Mammary epithelial cell (primary cell): Measurements from ENCODE around the gene GMEB2.

Source experiments
- EZH2 ChIP-seq: IDR thresholded peaks from 2 replicates; pipeline ENCODE4 v1.6.1; 2012; ENCODE audit warnings: low read length, inconsistent platforms, borderline replicate concordance
- TF ChIP-seq, protein P1 (sequence below), 2 donors: IDR thresholded peaks in 1 of 2; conservative IDR thresholded peaks in 1 of 2; 2 replicates each; pipeline ENCODE4 v1.5.1; 2011 to 2012; ENCODE audit warnings: inconsistent platforms in 2 of 2, low read length in 2 of 2, mild to moderate bottlenecking in 2 of 2, control low read depth in 1 of 2, low read depth in 1 of 2; ENCODE audit not compliant: insufficient read depth in 1 of 2; ENCODE audit errors: extremely low read depth in 1 of 2

DNA sequence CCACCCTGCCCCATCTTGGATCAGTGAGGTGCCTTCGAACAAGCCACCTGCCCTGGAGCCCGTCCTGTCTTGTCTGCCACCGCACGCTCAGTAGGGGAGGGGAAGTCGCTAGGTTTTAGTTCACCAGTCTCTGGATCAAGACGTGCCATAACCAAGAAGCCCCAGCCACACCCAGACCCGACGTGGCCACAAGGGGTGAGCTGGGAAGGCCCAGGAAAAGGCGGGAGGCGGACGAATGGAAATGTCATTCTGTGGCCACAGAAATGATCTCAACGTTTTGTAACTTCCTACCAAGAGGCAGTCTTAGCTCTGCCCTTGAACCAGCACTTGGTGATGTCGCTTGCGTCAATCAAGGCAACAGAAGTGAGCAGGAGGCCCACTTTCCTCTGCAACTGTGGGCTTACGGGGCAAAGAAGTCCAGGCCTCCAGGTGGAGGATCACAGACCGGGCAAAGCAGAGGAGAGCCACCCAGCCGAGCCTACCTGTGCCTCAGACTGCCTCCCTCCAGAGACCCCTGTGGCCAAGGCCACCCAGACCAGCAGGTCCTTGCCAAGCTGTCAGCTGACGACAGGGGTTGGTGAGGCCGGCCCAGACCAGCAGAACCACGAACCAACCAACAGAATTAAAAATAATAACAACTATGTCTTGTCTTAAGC, 14.5 kb downstream of the GMEB2 start:
- TF ChIP-seq EZH2 = no peak
- TF ChIP-seq, protein P1, sequence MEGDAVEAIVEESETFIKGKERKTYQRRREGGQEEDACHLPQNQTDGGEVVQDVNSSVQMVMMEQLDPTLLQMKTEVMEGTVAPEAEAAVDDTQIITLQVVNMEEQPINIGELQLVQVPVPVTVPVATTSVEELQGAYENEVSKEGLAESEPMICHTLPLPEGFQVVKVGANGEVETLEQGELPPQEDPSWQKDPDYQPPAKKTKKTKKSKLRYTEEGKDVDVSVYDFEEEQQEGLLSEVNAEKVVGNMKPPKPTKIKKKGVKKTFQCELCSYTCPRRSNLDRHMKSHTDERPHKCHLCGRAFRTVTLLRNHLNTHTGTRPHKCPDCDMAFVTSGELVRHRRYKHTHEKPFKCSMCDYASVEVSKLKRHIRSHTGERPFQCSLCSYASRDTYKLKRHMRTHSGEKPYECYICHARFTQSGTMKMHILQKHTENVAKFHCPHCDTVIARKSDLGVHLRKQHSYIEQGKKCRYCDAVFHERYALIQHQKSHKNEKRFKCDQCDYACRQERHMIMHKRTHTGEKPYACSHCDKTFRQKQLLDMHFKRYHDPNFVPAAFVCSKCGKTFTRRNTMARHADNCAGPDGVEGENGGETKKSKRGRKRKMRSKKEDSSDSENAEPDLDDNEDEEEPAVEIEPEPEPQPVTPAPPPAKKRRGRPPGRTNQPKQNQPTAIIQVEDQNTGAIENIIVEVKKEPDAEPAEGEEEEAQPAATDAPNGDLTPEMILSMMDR (conservative IDR thresholded peaks at IDR 0.05 in 1 of 2, IDR thresholded peaks at IDR 0.05 in 1 of 2; ENCODE audit: extremely low read depth in 1 of 2, insufficient read depth in 1 of 2, low read depth in 1 of 2, low read length in 2 of 2) = no peak
